ENCODE data around the gene ANXA10.

ANXA10 gene, protein sequence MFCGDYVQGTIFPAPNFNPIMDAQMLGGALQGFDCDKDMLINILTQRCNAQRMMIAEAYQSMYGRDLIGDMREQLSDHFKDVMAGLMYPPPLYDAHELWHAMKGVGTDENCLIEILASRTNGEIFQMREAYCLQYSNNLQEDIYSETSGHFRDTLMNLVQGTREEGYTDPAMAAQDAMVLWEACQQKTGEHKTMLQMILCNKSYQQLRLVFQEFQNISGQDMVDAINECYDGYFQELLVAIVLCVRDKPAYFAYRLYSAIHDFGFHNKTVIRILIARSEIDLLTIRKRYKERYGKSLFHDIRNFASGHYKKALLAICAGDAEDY

DNA sequence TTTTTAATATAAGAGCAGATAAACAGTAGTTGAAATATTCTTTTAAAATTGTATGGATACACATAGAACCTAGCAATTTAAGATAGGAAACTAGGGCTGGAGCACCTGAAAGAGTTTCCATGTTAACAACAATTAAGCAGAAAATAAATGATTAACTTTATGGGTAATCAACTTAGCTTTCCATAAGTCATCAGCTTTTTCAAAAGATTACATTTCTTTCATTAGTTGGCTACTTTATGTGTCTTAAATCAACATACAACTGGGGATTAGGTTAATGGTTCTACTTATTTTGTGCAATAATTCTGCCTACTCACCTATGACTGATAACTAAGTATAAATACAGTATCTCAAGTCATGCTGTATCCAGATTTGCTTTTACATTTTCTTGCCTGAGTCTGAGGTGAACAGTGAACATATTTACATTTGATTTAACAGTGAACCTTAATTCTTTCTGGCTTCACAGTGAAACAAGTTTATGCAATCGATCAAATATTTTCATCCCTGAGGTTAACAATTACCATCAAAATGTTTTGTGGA is at the start of gene ANXA10:
Gene ANXA10 (plus strand): TSS at position 362 of the 537 bp plus-strand sequence. CDS start 164 bp downstream, at position 526.
- Histone ChIP-seq H3K9me3 (ENCODE audit: low read length) (peaks cover 4% of the 10 kb centered on the region; the same call in 1 of the 2 replicates), H3K4me2 (ENCODE audit: low read length) (no peak within 1 kb of the TSS), H3K79me2 (ENCODE audit: insufficient read depth, low read length) (no peaks in the 10 kb centered on the region), H3K4me3 (ENCODE audit: low read depth, low read length, poor library complexity, severe bottlenecking) (no peak within 1 kb of the TSS), H3K36me3 (ENCODE audit: insufficient read depth, low read length) (no peaks in the 10 kb centered on the region), H3K9me2 (ENCODE audit: low read depth, low read length) (no peaks in the 10 kb centered on the region), H3K27me3 (ENCODE audit: insufficient read depth, low read length) (no peaks in the 10 kb centered on the region), H3F3A (ENCODE audit: insufficient read depth, low read length) (no peaks in the 10 kb centered on the region), H3K9ac (ENCODE audit: low read length) (no peak within 1 kb of the TSS), H3K27ac (ENCODE audit: low read depth, low read length, poor library complexity, severe bottlenecking) (no peak within 1 kb of the TSS), H2AFZ (ENCODE audit: low read length) (no peak within 1 kb of the TSS), H3K4me1 (ENCODE audit: insufficient read depth, low read length, severe bottlenecking) (no peaks in the 10 kb centered on the region), H4K20me1 (ENCODE audit: insufficient read depth, low read length) (no peaks in the 10 kb centered on the region)
- TF ChIP-seq, protein P1, sequence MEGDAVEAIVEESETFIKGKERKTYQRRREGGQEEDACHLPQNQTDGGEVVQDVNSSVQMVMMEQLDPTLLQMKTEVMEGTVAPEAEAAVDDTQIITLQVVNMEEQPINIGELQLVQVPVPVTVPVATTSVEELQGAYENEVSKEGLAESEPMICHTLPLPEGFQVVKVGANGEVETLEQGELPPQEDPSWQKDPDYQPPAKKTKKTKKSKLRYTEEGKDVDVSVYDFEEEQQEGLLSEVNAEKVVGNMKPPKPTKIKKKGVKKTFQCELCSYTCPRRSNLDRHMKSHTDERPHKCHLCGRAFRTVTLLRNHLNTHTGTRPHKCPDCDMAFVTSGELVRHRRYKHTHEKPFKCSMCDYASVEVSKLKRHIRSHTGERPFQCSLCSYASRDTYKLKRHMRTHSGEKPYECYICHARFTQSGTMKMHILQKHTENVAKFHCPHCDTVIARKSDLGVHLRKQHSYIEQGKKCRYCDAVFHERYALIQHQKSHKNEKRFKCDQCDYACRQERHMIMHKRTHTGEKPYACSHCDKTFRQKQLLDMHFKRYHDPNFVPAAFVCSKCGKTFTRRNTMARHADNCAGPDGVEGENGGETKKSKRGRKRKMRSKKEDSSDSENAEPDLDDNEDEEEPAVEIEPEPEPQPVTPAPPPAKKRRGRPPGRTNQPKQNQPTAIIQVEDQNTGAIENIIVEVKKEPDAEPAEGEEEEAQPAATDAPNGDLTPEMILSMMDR (IDR thresholded peaks at IDR 0.05; ENCODE audit: low read length): no peak
- no peak for TF ChIP-seq EZH2 (IDR thresholded peaks at IDR 0.05; ENCODE audit: borderline replicate concordance, low read length)

DNA sequence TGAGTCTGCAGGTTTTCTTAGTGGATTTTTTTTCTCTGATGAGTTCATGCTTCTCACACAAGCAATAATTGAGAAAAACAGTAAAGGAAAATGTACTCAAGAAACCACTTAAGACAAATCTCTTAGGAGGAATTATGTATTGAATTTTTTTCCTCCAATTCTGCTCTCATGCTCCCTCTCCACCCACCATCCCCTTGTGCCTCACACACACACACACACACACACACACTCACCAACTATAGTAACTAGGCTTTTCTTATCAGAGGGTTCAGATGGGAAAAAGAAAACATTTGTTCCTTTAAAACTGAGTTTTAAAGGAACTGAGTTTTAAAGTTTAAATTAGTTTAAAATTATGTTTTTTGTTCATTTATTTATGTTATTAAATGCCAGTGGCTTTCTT is 47.0 kb upstream of the ANXA10 start:
- Histone ChIP-seq H3K9me2 (ENCODE audit: low read depth, low read length) (no peaks in the 10 kb centered on the region), H3K4me1 (ENCODE audit: insufficient read depth, low read length, severe bottlenecking) (no peaks in the 10 kb centered on the region), H2AFZ (ENCODE audit: low read length) (no peak overlapping the region), H3K4me3 (ENCODE audit: low read depth, low read length, poor library complexity, severe bottlenecking) (no peak overlapping the region), H3K27me3 (ENCODE audit: insufficient read depth, low read length) (no peaks in the 10 kb centered on the region), H3K79me2 (ENCODE audit: insufficient read depth, low read length) (no peaks in the 10 kb centered on the region), H3F3A (ENCODE audit: insufficient read depth, low read length) (no peaks in the 10 kb centered on the region), H3K27ac (ENCODE audit: low read depth, low read length, poor library complexity, severe bottlenecking) (no peak overlapping the region), H3K36me3 (ENCODE audit: insufficient read depth, low read length) (no peaks in the 10 kb centered on the region), H3K4me2 (ENCODE audit: low read length) (no peak overlapping the region), H3K9ac (ENCODE audit: low read length) (no peak overlapping the region), H4K20me1 (ENCODE audit: insufficient read depth, low read length) (no peaks in the 10 kb centered on the region), H3K9me3 (ENCODE audit: low read length) (no peaks in the 10 kb centered on the region)
- TF ChIP-seq, protein P1 (IDR thresholded peaks at IDR 0.05; ENCODE audit: low read length): no peak
- TF ChIP-seq EZH2 (IDR thresholded peaks at IDR 0.05; ENCODE audit: borderline replicate concordance, low read length): no peak

DNA sequence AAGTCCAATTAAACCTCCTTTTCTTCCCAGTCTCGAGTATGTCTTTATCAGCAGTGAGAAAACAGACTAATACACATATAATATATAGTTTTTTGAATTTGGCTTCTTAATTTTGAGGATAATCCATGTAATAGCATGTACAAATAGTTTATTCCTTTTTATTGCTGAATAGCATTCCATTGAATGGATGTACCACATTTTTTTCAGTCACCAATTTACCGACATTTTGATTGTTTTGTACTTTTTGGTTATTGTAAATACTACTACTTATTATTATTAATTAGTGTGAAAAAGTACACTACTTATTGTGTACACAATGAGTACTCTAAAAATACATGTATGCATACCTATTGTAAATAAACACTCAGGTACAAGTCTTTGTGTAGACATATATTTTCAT is 42.3 kb upstream of the ANXA10 start:
- Histone ChIP-seq H4K20me1 (ENCODE audit: insufficient read depth, low read length) (no peaks in the 10 kb centered on the region), H3K9me2 (ENCODE audit: low read depth, low read length) (no peaks in the 10 kb centered on the region), H3K4me3 (ENCODE audit: low read depth, low read length, poor library complexity, severe bottlenecking) (no peak overlapping the region), H3F3A (ENCODE audit: insufficient read depth, low read length) (no peaks in the 10 kb centered on the region), H3K9me3 (ENCODE audit: low read length) (no peaks in the 10 kb centered on the region), H3K27ac (ENCODE audit: low read depth, low read length, poor library complexity, severe bottlenecking) (no peak overlapping the region), H2AFZ (ENCODE audit: low read length) (no peak overlapping the region), H3K4me1 (ENCODE audit: insufficient read depth, low read length, severe bottlenecking) (no peaks in the 10 kb centered on the region), H3K27me3 (ENCODE audit: insufficient read depth, low read length) (no peaks in the 10 kb centered on the region), H3K4me2 (ENCODE audit: low read length) (no peak overlapping the region), H3K9ac (ENCODE audit: low read length) (no peak overlapping the region), H3K36me3 (ENCODE audit: insufficient read depth, low read length) (no peaks in the 10 kb centered on the region), H3K79me2 (ENCODE audit: insufficient read depth, low read length) (no peaks in the 10 kb centered on the region)
- TF ChIP-seq EZH2 (IDR thresholded peaks at IDR 0.05; ENCODE audit: borderline replicate concordance, low read length): no peak
- TF ChIP-seq, protein P1 (IDR thresholded peaks at IDR 0.05; ENCODE audit: low read length): no peak

Measured in OCI-LY1 (cell line).